GM10847 (cell line): ENCODE results near the gene POLR1G.

Source experiments
- POLR2A ChIP-seq: IDR thresholded peaks from 2 replicates; pipeline ENCODE4 v1.6.1; 2011; ENCODE audit not compliant: insufficient read length; ENCODE audit errors: extremely low read depth

Gene POLR1G, protein sequence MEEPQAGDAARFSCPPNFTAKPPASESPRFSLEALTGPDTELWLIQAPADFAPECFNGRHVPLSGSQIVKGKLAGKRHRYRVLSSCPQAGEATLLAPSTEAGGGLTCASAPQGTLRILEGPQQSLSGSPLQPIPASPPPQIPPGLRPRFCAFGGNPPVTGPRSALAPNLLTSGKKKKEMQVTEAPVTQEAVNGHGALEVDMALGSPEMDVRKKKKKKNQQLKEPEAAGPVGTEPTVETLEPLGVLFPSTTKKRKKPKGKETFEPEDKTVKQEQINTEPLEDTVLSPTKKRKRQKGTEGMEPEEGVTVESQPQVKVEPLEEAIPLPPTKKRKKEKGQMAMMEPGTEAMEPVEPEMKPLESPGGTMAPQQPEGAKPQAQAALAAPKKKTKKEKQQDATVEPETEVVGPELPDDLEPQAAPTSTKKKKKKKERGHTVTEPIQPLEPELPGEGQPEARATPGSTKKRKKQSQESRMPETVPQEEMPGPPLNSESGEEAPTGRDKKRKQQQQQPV

DNA sequence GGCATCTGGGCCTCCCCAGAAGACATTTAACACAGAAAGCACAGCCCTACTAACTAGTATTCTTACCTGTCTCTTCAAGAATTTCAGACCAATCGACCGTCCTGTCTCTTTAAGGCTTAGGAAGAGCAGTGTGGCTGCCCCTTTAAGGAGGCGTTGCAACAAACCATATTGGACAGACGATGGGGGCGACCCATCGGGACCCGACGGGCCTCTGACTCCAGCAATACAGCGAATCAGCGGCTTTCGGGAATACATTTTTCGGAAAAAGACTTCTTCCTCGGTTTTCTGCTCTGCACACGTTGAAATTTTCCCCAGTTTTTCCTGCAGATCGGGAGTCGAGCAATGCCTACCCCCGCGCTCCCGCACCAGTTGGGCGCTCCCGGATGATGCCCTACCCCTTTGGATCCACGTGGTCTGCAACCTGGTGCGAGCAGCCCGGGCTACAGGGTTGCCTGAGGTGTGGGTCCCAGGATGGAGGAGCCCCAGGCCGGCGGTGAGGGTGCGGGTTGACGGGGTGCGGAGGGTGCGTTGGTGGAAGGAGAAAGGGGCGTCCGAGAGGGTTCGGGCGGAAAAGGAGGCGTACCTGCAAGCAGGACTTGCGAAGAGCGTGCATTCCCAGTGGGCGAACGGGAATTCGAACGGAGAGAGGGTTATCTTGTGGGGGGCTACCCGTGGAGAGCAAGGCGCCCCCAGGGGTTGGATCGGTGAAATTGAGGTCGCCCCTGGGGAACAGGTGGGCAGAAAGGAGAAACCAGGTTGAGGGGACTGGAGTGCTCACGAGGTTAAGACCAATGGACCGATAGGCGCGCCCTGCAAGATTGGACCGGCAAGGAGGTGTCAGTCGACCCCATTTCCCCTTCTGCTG is at the start of gene POLR1G:
Gene POLR1G, plus strand, starts transcription at position 419 of the 865 bp plus-strand sequence. Its CDS starts 53 bp downstream, at position 472.
- peak; percentile 83 for TF ChIP-seq POLR2A

DNA sequence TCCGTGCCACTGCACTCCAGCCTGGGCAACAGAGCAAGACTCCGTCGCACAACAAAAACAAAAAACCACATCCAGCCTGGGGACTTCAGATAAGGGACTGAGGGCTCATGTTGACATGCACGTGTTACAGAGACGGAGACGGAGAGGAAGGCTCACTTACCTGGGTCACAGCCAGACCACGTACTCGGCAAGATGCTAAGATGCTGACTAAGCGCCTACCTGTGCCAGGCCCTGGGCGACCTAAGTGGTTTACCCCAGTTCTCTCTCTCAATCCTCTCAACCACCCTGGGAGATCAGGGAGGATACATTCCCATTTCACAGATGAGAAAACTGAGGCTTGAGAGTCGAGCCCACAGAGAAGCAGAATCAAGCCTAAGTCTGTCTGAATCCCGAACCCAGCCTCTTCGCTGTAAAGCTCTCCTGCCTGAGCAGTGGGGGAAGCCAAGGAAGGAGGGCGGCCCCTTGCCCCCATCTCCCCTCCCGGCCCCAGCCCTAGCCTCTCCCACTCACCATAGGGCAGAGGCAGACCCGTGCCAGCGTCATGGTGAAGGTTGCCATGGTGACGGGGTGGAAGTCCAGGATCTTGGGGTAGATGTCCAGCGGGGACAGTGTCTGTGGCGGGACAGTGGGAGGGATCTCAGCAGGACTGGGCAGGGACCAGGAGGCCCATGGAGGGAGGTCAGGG is 49.5 kb upstream of the POLR1G start:
- TF ChIP-seq POLR2A, result no peak

DNA sequence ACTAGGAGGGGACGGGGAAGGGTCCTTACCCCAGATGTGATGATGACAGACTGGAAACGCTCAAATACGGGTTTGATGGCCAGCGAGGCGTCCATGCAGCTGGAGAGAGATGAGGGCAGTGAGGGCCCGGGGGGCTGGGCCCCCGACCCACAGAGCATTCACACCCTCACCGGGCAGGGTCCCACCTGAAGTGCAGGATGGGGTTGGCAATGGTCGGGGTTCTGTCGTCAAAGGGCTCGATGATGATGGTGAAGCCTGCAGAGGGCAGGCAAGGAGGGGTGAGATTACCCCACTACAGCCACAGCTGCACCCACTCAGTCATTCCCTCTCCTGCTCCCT is 49.0 kb upstream of the POLR1G start:
- no peak for TF ChIP-seq POLR2A

DNA sequence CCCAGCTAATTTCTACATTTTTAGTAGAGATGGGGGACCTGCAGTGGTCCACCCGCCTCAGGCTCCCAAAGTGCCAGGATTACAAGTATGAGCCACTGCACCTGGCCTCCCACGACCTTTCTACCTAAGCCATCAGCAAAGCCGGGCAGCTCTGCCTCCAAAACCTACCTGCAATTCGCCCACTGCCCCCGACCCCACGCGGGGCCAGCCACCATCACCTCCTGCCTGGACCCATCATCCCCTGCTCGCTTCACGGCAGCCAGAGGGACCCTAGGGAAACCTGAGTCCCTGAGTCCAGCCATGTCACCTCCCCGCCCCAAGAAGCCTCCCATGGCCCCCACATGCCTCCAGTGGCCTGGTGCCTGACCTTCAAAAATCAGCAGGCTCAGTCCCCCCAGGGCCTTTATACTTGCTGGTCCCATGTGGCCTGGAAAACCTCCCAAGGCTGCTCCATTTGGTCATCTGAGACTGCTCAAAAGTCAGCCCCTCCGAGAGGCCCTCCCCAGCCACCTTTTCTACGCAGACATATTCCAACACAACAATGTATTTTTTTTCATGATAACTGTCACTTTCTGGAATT is 48.1 kb upstream of the POLR1G start:
- TF ChIP-seq POLR2A, result no peak

DNA sequence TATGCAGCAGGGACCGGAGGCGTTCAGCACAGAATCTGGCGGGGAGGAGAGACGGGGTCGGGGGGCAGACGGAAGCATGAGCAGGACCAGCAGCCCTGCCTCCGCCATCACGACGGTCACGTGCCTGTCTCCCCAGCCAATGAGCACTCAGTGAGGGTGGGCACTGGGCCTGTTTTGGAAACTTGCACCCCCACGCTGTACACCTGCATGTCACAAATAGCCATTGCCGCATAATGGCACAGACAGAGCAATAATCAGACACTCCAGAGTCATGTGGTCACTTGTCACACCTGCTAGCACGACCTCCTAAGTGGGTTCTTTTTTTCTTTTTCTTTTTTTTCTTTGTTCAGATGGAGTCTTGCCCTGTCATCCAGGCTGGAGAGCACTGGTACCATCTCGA is 44.8 kb upstream of the POLR1G start:
- no peak for TF ChIP-seq POLR2A

DNA sequence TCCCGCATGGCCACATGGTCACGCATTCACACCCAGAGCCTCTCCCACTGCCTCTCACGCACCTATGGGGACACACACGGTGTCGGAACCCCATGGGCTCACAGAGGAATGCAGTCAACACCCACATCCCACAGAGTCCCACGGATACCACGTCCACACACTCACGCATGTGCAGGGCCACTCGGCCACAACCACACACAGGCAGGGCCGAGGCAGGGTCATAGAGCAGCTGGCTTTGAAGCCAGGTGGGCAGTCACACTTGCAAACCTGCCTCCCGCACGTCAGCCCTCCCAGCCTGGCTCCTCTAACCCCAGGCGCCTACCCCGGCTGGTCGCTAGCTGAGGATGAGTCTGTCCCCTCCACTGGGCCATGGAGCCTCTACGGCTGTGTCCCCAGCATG is 44.2 kb upstream of the POLR1G start:
- TF ChIP-seq POLR2A, result no peak

DNA sequence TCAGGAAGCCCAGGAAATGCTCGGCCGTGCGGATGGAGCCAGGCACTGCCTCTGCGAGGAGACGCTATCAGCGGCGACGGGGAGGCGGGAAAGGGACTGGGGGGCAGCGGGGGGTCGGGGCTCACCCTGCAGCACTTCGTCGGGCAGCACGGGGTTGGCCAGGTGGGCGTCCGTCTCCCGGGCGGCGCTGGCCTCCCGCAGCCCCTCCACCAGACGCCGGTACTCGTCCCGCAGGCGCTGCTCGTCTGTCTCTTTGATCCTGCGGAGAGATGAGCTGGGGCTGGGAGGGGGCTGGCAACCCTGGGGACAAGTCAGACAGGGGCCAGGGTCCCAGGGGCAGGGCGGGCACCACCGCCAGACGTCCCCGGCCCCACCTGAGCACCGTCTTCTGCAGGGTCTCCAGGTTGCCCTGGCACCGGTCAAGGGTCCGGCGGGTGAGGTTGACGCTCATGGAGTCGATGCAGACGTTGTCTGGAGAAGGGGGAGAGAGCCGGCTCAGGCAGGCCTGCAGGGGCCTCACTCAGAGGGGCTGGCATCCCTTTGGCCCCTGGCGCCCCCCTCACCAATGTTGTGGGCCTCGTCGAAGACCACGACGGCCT is 42.5 kb upstream of the POLR1G start:
- no peak for TF ChIP-seq POLR2A

DNA sequence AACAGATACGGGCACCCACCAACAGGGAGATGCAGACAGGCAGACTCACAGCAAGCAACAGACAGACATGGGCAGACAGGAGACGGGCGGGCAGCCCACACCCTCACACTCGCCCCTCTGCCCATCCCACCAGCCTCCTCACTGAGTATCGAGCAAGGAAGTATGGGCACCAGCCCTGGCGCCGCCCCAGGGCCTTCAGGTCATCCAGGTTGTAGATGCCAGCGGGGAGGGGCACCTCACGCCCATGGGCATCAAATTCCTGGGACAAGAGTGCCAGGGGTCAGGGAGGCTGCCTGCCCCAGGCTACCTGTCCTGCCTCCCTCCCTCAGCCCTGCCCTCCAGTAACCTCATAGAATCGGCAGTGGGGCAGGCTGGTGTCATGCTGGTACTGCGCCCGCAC is 41.7 kb upstream of the POLR1G start:
- no peak for TF ChIP-seq POLR2A

DNA sequence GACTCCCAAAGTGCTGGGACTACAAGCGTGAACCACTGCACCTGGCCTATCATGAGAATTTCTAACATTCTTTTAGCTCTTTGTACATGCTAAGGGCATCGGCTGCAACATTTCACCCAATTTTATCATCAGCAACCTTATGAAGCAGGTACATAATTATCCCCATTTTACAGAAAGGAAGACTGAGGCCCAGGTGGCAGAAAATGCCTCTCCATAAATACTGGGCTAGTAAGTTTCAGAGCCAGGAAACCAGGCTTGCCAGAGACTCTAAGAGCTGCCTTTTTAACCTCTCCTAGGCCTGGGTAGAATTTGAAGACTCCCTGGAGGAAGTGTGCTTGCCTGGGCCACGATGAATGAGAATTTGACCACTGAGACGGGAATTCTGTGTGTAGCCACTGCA is 38.3 kb upstream of the POLR1G start:
- no peak for TF ChIP-seq POLR2A

DNA sequence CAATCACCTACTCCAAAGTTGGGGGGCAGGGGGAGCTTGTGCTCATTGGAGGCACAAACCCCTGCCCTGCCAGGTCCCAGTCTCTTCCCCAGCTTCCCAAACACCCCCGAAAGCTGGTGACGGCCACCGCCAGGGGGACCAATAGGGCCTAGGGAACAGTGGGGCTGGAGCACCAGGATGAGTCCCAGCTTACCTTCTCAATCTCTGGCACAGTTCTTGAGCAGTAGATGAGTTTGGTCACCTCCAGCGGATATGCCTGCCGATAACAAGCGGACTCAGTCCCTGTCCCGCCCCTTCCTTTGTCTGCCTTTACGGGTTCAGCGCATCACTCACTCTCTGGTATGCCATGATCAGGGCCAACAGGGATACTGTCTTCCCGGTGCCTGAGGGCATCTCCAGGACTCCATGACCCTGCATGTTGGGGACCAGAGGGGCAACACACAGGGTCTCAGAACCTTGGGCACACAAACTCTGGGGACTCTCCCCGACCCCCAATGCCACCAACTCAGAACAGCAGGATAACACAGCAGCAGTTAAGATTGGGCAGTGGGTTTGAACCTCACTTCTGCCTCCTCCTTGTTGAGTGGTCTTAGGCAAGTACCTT is 37.6 kb upstream of the POLR1G start:
- no peak for TF ChIP-seq POLR2A

DNA sequence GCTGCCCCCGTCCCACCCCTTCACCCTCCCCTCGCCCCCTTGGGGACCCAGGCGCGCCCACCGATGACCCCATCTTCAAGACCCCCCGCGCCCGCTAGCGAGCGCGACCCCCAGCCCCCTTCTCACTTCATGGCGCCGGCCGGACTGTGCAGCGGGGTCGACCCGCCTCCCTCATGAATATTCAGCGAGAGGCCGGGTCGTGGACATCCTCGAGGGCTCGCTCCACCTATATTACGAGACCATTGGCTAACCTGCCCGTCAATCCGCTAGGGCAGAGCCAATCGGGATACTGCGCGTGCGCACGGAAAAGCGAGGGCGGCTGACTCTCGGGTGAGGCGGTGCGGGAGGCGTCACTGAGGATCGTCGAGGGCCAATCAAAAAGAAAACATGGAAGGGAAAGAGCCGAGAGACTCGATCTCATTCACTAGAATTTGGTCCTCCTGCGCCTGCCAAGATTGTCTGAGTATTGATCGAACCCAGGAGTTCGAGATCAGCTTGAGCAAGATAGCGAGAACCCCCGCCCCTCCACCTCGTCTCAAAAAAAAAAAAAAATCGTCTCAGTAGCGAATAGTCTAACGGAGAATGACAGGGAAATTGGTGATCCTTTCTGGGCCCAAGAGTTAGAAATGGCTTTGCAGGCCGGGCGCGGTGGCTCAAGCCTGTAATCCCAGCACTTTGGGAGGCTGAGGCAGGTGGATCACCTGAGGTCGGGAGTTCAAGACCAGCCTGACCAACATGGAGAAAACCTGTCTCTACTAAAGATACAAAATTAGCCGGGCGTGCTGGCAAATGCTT is 35.8 kb upstream of the POLR1G start, which contains the start of gene ERCC2:
Gene ERCC2, minus strand, starts transcription at position 164 of the 795 bp plus-strand sequence. Its CDS starts 33 bp downstream, at position 131.
- peak; percentile 48 for TF ChIP-seq POLR2A

DNA sequence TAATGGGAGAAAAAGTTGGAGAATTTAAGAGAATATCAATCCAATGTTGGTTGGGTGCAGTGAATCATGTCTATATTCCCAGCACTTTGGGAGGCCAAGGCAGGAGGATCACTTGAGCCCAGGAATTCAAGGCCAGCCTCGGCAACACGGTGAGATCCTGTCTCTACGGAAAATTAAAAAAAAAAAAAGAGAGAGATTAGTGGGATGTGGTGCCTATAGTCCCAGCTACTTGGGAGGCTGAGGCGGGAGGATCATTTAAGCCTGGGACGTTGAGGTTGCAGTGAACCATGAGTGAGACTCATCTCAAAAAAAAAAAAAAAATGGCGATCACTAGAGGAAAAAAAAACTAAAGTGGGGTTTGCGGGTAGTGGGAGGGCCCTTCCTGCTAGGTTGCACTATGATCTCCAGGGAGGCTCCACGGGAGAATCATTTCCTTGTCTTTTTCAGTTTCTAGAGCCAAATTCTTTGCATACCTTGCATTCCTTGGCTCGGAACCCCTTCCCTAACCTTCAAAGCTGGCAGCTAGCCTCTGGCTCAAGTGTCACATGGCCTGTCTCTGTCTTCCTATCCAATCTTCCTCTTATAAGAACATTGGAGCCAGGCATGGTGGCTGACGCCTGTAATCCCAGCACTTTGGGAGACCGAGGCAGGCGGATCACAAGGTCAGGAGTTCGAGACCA is 30.3 kb upstream of the POLR1G start:
- TF ChIP-seq POLR2A, result no peak

DNA sequence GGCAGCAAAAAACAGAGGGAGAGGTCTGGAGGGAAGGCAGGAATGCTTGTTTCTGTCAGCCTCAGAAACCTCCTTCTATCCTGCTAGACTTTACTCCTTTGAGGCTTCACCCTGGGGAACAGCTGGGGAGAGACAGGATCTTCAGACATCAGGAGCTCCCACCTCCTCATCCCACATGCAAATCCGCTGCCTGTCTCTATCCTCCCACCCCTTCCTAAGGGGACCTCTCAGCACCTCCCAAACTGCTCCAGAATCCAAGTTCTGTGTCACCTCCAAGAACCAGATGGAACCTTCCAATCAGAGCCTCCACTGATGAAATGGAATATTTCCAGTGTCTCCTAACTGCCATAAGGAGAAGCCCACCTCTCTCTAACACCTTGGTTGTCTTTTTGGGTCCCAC is 26.3 kb upstream of the POLR1G start:
- TF ChIP-seq POLR2A, result no peak
